HG03139 (cell line): ENCODE results near the gene PLEKHA6.

ENCODE experiments used
- ATAC-seq: cut with Tn5 transposase; IDR thresholded peaks from one replicate; pipeline ENCODE4 v1.9.1; 2021; ENCODE audit not compliant: unreplicated experiment

PLEKHA6 gene

DNA sequence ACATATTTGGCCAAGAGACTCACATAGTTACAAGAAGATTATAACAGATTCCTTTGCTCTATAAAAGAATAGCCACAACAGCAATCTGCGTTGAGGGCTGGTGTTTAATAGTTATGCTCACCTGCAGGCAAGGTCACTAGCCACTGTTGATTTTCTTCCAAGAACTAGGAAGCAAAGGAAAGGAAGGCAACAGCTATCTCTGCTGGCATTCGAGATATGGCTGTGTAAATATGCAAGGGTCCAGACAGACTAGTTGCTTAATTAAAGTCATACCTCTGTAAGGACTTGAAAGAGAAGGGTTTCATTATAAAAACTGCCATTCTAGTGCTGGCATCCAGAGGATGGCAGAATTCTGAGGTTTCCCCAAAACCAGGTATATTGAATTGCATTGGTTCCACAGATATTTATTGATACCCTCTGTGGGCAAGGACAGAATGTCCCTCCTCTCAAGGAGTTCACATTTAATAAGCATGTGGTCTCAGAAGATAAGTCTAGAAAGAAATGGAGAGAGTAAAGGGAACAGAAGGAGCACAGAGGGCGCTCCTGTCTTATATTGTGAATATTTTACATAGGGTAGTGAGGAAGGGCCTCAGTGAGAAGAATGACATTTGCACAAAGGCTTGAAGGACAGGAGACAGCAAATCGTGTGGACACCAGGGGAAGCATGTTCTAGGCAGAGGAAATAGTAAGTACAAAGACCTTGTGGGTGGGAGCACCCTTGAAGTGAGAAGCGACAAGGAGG, 23.6 kb upstream of the PLEKHA6 start:
- ATAC-seq: no peak

DNA sequence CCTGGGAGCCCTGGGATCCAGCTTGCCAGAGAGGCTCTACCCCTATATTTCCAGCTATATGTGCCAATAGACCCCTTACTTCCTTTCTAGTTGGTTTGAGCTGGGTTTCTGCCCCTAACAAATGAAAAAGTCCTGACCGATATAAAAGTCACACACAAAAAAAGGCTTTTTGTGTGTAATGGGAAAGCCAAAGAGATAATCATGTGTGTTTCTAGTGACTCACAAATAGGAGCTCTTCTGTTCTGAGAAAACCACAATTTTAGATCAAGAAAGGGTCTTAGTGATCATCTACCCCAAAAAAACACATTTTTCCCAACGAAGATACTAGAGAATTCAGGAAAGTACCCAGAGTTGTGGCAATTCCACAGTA, 23.0 kb upstream of the PLEKHA6 start:
- no peak for ATAC-seq

DNA sequence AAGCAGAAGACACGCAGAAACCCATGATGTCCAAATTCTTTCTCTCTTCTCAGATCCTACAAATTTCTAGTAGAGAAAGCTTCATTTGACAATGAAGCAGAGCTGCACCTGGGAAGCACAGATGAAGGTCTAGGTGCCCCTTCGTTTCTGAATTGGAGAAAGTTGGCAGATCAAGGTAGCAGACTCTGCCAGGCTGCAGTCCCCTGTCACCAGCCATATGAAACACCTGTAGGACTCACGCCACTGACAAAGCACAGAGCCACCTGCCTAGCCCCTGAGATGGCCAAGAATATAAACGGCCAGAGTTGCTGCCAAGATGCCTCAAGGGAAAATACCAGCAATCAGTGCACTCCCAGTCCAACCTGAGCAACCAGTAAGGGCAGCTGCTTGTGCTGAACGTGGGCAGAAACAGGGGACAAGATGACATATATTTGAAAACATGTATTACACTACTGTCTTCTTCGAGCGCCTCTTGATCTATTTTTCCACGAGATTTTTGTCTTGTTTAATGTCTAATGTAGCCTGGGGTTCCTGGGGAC, 20.6 kb upstream of the PLEKHA6 start:
- ATAC-seq: no peak

DNA sequence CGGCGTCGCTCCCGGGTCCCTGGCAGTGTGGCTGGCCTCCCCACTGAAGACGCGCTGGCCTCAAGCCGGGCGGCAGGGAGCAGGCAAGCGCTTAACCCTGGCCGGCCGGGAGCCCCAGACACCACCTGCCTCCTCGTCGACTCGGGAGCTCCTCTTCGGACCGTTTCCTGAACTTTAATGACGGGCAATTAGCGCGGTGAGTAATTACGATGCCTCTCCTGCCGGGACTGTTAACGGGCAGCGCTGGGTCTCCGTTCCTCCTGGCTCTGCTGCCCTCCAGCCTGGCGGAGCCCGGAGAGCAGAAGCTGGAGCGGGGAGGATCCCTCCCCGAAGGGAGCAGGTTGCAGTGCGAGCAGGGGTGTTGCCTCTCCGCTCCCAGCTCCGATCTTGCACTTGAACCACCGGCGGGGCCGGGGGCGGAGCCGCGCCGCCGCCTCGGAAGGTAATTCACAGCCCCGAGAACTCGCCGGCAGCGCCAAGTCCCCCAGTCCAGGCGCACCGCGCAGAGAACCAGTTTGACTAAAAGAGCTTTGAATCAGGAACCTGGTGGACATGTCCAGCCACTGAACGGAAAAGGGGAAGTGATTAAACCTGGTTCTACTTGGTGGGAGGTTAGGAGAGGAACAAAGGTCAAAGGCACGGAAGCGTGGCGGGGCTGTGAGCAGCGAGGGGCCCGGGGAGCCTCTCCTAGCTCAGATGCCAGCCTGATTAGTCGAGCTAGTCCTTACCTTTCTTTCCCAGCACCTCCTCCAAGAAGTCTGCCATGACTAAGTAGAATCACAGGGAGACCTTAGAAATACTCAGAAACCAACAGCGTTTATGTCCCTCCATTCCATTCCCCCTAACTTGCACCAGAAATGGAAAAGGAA, 18.3 kb upstream of the PLEKHA6 start:
- no peak for ATAC-seq

DNA sequence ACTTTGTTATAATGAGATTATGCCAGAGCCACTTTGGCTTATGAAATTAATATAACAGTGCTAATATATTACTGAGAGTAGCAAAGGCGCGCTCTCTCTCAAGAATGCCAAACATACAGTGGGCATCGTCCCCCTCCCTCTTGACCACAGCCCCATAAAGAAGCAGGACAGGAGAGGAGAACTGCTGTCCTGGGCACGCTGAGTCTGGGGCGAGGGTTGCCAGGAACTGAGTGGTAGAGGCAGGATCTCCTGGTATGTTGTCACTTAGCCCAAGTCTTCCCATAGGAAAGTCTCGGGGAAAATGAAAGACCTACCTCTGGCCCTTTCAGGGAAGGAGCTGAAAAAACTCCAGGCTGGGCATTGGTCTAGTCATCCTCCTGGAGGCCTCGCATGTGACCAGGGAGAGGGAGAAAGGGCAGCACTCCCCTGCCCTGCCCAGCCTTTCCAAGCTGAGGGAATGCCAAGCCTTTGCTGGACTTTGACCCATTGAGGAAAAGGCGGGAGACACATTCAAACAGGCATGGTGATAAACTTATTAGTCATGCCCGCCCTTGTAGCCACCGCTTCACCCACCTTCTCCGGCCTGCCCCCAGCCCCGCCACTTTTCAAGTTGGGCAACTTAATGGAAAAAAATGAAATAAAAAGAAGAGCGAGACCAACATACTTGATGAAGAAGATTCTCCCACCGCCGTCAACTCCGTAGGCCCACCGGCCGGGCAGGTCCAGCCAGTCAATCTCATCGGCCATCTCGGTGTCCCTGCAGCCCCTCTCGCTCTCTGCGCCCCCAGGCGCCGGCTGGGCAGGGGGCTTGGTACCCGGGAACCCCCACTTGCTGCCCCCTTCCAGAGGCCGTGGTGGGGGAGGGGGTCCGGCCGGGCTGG, 17.4 kb upstream of the PLEKHA6 start:
- ATAC-seq: no peak

DNA sequence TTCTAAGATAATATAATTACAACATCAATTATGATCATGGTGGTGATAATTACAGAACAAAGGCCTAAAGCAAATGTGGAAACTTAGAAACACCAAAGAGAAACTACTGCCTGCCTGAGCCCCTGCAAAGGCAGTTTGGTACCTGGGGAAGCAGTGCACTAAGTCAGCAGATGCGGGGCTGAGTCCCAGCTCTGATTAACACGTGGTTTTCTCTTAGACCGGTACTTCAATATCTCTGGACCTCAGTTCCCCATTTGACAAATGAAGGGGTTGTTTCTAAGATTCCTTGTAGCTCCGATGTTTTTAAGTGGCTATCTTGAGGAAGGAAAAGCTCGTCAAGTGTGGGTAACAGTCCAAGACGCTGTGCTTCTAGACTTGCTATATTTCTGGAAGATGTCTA, 16.7 kb upstream of the PLEKHA6 start:
- no peak for ATAC-seq

DNA sequence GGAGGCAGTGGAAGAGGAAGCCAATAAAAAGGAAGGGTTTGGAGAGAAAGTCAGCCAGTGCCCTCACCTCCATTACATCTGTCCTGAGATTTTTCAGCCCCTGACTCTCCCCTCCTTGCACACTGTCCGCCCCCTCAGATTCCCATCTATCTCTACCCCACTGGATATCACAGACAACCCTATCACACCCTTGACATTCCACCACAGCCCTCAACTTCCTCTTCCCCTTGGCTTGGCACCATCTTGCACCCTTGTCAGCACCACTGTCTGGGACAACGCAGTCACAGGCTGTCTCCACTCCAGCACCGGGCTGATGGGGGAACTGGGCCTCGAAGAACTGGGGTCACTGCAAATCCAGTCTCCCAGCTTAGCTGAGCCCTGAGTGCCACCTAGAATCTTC, 14.2 kb upstream of the PLEKHA6 start:
- ATAC-seq: no peak

DNA sequence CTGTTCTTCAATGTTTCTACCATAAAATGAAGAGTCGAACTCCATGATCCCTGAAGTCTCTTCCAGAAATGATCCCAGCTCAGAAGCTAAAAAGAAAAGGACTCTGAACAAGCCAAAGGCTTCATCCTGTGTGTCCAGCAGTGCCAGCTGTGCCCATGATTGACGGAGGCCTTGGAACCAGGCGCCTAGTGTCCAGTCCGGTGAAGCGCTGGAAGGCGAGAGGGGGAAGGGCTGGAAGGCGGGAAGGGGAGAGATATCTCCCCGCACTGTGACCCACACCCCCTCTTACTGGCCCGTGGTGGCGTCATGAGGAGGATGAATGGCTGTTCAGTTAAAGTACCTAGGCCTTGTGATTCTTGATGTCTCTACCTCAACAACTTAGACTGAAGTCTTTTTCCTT, 10.4 kb upstream of the PLEKHA6 start:
- no peak for ATAC-seq

DNA sequence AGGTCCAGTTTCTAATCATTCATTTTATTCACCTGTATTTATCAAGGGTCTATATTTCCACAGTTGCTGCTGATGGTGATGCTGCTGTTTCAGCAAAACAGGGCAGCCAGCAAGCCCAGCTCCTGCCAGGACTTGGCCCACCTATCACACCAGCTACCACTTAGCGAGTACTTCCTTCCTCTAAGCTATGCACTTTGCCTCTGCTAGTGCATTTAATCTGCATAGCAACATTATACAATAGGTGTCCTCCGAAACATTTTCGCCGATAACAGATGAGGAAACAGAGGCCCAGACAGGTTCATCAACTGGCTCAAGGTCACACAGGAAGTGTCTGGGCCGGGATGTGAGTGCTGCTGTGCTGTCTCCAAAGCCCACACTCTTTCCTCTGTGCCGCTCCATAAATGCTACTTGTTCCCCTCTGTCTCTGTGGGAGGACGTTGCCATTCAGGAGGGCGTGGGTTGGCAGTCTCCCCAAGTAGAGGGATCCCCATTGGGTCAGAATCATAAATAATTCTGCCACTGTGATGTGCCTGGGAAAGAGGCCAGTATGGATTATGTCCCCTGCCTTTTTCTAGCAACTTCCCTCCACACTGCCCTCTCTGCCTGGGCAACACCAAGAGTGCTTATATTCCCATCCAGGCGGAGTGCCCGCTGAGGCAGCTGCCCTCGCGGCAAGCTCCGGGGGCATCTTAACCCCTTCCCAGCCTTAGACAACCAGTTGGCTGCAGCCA, 9.4 kb upstream of the PLEKHA6 start:
- ATAC-seq: no peak

DNA sequence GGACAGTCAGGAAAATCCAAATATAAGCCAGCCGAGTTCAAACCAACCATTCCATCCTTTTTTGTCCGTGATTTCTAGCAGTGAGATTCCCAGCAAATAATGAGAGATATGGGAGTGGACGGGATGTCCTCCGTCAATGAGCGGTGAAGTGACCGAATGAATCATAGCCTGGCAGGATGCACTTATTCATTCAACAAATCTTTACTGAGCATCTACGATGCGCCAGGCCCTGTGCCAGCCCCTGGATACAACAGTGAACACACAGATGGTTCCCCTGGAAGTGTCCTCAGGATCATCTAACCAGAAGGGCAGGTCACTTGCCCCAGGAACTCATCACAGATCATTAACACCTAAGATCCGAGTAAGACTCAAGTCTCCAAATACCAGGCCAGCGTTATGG, 8.2 kb upstream of the PLEKHA6 start:
- no peak for ATAC-seq

DNA sequence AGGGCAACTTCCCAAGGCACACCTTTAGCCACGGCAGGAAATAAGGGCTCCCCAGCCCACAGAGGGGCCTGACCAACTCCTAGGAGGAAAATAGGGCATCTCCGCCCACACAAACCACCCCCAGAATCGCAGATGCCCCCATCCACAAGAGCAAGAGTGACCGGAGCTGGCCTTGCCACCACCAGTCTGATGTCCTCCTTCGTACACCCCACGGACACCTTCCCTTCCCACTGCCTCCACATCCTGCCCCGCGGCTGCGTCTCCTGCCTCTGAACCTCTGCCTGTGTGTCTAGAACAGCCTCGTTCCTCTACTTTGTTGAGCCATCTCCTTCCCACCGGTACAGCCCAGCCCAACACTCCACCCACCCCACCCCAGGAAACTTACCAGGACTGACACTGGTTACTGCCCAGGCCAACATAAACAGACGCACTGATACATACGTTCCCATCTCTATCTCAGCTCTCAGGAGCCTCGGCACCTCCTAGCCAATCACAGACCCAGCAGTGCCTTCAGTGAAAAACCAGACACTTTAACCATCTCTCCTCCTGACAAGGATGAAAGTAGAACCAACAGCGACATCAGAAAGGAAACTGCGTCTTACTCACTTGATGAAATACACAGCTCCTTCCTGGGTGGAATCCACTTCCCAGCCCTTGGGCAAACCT, 7.6 kb upstream of the PLEKHA6 start:
- ATAC-seq: no peak

DNA sequence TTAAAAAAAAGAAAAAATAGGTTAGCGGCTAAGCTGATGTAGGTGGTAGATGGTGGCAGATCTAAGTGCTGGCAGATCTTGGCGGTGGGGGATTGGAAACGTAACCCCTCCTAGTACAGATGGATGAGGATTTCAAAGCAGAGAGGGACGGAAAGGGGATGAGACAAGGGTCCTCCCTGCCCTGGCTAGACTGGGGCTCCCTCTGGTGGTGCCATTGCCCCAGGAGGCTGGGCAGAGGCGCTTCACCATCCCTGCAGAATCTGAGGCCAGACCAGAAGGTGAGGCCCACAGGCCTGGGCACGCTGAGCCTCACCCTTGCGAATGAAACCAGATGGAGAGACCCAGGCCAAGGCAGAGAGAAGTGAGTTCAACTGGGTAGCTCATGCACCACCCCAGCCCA, 7.0 kb upstream of the PLEKHA6 start:
- no peak for ATAC-seq

DNA sequence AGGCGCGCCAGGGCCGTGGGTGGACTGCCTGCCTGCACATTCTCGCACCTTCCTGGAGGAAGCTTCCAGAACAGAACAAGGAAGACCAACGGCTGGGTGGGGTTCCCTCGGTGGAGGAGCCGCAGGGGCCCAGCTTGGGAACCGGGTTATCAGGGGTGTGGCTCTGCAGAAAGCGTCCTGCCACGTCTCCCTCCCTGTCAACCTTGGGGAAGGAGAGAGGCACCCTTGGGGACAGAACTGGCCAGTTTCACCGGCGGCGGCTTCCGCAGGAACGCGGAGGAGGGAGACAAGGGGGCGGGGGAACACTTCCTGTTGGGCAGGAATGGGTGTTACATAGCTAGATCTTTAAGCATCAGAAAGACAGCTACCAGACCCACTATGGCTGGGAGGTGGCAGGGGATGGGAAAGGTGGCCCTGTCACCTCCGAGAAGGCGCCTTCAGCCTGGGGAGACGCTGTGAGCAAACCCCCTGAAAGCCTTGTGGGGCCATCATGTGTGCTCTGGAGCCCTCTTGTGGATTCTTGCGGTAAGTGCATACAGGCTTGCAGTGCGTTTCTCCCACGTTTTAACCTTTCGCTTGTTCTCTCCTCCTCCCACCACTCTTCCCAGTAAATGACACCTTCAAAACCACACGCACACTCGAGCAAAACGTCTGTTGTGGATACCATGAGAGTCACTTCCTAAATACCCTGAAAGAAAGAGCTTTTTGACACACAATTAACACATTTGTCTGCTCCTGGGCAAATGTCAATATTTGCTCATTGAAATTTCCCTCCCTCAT, 3.8 kb upstream of the PLEKHA6 start:
- ATAC-seq: peak; percentile 58

DNA sequence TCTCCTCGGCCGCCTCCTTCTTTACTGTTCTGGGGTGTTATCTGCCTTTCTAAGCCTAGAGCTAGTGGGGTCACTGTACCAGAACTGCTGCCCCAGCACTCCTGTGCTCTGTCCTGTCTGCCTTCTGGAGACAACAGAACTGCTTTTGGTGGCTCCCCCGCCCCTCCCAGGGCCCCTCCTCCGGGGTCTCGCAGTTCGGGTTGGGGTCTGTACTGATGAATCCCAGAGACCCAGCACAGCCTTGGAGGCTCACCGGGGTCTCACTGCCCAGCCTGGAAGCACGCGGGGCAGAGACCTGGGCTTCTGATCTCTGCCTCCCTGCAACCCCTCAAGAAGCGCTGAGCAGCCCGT, 3.2 kb upstream of the PLEKHA6 start:
- ATAC-seq: no peak

DNA sequence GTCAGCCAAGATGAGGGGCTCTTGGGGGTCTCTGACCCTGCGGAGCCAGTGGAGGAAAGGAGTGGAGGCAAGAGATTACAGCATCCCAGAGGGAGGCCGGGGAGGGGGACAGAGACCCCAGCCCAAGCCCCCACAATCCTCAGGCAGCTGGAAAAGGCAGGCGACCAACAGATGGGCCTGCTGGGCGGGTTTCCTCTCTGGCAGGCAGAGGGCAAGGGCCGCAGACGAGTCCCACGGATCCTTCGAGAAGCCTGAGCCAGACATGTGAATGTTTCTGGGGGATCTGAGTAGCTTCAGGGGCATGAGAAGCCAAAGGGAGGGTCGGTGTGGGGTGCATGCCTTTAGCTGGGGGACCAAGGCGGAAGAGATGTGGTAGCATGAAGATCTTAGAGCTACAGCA, 2.1 kb upstream of the PLEKHA6 start:
- ATAC-seq: no peak

DNA sequence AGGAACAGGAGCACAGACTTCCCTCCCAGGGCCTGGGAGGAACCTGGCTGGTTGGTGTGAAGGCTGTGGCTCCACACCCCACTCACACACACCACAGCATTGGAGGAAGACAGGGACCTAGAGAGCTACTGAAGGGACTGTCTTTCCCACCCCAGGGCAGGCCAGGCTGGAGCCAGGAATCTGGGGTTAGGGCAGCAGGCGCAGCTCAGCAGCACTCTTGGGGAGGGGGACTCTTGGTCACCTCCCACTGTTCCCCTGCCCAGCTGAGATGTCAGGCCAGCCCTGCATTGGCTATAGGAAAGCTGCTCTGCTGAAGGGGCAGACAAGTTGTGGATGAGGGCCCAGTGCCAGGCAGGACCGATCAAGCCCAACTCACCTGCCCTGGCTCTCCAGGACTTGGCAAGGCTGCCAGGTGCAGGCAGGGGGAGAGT, 1.6 kb upstream of the PLEKHA6 start:
- ATAC-seq: no peak

DNA sequence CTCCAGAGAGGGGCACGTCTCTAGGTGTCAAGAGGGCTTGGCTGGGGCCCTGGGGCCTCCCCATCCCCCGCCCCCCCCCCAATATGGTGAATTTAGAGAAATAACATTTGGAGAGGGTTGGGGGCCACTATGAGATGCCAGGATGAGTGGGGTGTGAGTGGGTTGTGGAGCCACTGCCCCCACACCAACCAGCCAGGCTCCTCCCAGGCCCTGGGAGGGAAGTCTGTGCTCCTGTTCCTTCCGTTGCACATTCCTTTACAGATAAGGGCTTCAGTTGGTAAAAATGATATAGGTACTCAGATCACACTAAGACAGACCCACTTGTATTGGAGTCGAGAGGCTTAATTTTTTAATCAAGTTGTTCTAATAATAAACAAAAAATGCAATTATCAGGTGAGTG, 585 bp upstream of the PLEKHA6 start:
- ATAC-seq: no peak

DNA sequence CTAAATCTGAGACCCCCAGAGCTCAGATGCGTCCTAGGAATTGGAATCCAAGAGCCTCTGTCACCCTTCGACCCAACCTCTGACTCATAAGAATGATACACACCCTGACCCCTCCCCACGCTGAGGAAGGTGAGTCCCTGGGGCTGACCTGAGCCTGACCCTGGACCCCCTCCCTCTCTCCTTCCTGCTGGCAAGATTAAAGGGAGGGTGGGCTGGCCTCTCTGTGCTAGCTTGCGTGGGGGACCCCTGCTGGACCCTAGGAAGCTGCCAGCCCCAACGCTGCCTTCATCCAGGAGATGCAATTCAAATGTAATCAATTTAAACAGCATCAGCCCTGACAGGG, 627 bp downstream of the PLEKHA6 start:
- ATAC-seq: no peak

DNA sequence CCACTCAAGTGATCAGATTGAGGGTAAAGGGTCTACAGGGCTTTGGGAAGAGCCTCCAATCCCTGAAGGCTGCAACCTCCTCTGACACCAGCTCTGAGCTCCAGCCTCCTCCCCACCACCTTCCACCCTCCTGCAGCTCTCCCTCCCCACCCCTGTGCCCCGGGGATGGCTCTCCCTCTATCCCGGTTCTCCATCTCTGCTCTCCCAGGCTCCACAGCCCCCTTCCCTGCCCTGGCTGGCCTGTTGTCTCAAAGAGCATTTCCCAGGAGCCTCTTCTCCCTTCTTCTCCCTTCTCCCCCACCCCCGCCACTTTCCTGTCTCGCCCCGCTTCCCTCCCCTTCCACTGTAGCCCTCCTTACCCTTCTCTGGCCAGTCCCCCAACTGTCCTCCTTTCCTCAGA, 1.1 kb downstream of the PLEKHA6 start:
- no peak for ATAC-seq
